ENCODE results near the gene DKK3.

DKK3 gene

DNA sequence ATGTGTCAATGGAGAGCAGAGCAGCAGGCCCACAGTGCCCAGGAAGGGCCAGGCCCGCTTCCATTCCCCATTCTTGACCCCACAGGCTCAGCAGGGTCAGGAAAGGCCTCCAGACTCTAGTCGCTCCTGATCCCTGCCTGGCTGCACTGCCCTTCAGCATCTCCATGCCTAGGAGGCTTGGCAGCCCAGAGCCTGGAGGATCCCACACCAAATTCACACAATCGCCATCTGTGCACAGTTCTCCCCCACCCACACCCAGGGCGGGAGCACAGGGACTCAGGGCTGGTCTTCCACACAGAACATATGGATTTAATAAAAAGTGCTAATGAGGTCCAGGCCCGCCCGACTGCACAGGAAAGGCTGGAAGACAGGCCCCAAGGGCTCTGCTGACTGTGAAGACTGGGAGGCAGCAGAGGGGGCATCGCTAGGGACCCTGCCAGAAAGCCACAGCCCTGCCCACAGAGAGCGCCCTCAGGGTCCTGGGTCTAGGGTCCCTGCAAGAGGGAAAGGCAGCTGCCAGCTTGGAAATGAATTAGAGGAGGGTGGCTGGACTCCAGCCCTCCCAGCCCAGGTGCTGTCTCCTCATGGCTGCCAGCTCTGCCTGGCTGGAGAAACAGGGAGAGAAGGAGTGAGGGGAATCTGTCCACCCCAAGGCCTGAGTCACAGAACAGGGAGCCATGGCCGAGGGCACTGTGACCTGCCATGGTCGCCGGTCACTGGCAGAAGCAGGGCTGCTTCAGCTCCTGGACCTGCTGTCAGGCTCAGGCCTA, 39.7 kb downstream of the DKK3 start:
- no peak for DNase-seq (ENCODE audit: low read depth in 1 of 2, low spot score in 1 of 2)

DNA sequence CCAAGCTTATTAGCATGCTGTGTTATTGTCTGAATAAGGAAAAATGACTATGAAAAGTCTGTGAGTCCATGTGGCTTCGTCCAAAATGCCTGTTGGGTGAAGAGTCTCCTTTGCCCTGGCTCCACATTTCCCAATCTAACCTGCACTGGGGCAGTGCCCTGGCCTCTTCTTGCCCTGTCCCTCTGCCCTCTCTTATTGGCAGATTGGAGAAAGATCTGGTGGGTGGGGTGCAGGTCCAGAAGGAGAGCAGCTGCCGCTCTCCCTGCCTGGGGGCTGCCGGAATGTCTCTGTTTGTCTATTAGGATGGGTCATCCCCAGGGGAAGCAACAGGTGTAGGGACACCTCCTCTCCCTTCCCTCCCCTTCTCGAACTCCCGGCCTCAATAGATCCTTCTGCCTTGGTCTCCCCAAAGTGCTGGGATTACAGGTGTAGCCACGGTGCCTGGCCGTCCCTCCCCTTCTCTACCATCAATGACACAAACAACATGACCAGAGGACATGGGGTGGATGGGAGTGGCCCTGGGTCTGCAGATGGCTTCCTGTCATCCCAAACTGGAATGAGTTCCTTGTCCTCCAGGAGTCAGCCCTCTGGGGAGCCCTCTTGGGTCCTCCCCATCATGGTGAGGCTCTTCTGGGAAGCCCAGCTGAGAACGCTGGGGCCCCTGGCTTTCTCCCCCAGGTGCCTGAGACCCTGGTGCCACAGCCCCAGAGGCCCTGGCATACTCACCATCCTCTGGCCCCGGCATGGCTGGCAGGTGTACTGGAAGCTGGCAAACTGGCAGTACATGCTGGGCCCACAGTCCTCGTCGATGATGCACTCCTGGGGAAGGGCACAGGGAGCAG, 40.5 kb downstream of the DKK3 start:
- DNase-seq (ENCODE audit: low read depth in 1 of 2, low spot score in 1 of 2), result no peak

DNA sequence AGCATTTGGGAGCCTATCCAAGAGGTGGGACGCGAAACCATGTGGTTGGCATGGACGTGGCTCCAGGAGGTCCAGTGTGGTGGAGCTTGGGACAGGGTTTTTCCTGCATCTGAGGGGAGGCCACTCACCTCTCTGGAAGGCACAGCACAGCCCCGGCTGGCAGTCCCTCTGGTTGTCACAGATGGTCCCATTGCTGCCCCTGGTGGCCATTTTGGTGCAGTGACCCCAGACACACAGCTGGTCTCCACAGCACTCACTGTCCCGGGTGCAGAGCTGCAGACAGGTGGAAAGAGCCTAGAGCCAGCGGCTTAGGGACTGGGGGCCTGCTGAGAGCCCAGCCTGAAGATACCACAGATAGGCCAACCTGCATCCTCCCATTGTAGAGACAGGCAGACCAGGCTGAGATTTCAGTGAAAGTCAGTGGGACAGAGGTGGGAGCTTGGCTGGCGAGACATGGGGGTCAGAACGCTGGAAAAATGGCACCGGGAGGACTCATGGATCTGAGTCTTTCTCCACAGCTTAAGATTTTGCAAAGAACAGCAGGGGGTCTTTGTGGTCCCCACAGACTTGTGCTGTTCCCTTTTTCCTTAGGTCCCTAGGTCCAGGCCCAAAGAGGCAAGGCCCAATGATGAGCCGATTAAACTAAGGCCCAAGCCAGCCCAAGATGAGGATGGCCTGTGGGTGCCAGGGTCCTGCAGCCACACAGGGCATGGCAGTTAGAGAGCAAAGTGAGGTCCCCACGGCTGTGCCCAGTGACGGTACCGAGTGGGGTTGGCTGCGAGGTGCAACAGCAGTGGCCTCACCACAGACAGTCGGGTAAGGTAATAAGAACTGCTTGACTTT, 41.4 kb downstream of the DKK3 start:
- peak; percentile 39 to 50 for DNase-seq (ENCODE audit: low read depth in 1 of 2, low spot score in 1 of 2)

DNA sequence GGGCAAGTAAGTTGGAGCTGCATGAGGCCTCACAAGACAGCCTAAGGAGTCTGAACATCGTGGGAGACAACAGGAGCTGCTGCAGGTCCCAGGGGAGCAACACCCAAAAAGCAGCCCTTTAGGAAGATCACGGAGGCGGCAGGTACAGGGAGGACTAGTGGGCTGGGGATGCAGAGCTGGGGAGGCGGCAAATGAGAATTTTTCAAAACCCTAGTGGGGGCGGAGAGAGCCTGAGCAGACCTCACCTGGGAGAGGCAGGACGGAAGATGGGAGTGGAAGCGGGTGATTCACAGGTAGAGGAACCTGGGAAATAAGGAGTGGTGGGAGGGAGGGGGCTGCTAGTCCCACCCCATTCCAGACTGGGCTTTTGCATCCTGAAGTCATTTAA, 42.1 kb downstream of the DKK3 start:
- no peak for DNase-seq (ENCODE audit: low read depth in 1 of 2, low spot score in 1 of 2)

DNA sequence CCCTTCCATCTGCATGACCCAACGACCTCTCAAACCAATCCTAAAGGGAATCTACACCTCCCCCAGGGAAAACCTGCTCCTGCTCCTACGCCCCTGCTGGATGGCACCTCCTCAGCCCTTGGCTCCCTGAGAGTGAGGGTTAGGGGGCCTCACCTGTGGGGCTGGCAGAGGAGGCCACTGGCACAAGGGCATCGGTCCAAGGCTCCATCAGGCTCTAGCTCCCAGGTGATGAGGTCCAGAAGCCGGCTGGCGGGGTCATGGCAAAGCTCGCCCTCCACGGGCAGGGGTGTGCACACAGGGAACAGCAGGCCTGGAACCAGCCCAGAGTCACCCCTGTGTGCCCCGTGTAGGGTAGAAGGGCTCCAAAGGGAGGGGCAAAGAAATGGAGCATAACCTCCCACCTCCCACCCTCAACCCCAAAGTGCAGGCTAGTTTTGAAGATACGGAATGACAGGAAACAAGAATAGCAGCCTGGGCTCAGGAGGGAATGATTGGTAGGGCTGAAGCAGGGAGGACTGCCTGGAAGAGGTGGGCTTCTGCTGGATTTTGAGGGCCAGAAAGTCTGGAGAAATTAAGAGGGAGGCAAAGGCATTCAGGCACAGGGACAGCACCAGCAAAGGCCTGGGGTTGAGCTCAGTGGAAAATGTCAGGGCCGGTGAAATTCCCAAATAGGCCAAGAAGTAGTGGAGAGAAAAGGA, 42.6 kb downstream of the DKK3 start:
- DNase-seq (ENCODE audit: low read depth in 1 of 2, low spot score in 1 of 2), result no peak

DNA sequence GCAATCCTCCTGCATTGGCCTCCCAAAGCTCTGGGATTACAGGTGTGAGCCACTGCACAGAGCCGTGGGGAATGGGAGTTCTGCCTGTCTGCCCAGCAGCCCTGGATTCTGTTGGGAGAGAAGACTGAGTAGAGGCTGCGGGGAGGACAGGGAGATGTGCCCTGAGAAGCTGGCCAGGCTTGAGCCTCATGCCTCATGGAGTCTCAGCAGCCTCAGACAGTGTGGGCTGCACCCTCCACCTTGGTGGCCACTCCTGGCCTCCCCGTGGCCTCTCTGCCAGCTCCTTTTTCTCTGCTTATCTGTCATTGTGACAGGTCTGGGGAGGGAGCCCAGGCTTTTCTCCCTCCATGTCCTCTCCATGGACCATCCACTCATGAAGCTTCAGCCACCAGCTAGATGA, 43.2 kb downstream of the DKK3 start:
- no peak for DNase-seq (ENCODE audit: low read depth in 1 of 2, low spot score in 1 of 2)

DNA sequence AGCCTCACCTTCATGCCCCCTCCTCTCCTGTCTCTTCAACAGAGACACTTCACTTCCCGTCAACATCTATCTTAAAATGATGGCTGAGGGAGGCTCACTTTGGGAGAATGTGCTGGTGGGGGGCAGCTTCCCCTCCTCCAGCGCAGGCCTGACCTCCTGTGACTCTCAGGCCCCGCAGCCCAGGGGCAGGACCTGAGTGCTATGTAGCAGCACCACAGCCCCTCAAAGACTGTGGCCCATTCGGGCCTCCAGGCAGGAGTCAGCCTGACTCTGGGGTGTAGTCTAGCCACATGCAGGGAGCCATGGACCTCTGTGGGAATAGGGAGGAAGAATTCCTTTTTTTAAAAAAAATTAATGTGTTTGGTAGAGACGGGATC, 43.7 kb downstream of the DKK3 start:
- DNase-seq (ENCODE audit: low read depth in 1 of 2, low spot score in 1 of 2), result no peak

DNA sequence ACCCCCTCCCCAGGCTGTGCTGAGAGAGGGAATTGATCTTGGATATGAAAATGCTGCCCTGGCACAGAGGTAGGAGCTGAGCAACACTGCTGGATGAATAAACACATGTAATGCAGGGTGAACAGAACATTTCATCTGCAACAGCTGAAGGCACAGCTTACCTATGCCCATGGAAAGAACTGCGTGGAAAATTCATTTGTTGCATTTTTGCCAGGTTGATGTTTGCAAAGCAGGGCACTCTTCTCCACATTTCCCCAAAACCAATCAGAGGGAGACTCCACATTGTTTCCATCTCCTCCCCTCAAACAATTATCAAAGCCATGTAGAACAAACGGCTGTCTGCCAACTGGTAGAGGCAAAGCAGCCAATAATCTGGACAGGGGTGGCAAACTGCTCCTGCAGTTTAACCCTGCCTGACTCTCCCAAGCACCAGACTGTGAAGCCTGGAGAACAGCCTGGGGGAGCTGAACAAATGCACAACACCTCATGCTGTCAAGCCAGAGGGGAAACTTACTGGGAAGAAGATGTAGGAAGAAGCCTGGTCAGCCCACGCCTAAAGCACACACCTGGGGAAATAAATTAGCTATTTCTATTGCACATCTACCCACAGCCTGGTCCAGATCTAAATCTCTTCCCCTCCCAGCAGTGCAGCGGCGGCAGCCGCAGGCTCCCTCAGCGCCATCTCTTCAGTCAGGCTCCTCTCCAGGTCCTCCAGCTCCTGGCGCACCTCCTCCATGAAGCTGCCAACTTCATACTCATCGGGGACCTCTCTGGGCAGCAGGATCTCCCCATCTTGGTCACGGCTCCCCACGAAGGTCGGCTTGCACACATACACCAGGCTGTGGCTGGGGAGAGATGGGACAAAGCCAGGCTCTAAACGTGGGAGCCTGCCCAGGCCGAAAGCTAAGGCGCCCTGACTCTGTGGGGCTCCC, 44.3 kb downstream of the DKK3 start:
- DNase-seq (ENCODE audit: low read depth in 1 of 2, low spot score in 1 of 2), result no peak

DNA sequence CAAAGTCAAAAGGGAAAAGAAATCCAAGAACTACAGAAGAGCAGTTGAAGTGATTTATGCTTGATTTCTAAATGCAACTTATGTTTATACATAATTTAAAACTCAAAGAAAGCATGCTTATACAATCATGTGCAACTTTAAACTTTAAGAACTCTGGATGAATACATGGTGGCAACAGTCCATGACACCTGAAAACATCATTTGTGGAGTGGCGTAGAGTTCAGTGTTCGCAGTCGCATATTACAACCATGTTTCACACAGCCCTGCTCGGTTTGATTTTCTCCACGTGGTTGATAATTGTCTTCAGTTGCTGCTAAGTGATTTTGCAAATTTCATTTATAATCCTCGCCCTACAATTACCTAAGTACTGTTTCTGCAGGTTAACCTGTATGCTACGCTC, 45.4 kb downstream of the DKK3 start:
- no peak for DNase-seq (ENCODE audit: low read depth in 1 of 2, low spot score in 1 of 2)

DNA sequence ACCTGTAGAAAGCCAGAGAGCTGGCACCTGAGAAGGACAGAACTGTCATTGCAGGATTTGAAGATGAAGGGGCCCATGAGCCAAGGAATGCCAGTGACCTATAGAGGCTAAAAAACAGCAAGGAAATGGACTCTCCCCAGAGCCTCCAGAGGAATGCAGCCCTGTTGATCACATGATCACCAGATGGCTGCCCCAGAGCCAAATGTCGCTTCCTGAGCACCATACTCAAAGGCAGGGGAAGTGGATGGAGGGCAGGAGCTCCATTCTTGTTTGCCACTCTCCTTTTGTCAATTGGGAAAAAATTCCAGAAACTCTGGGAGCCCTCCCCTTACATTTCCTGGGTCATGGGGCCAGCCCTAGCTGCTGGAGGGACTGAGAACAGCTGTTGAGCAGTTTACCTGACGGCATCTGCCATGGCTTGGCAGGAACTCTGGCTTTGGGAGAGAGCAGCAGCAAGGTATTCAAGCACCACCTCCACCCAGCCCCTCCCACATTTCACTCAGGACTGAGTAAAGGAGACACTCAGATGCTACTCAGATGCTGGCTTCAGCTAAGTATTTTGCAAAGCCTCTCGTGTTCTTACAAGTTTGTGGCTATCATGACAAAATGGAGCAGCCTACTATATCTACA, 46.9 kb downstream of the DKK3 start:
- DNase-seq (ENCODE audit: low read depth in 1 of 2, low spot score in 1 of 2), result no peak

DNA sequence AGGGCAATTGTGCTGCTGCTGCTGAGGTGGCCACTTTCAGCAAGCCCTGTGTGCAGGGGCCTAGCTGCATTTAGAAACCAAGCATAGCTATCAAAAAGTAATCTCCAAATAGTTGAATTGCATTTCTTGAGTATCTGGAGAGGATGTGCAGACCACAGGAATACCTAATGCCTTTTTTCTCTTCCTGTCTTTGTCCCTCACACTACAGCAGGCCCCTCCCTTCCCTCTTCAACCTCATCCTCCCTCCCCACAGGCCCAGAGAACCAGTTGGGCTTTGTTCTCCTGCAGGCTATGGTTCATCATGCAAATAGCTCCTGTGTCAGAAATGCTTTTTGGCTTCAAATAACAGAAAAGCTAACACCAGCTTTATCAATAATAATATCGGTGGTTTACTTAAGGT, 47.7 kb downstream of the DKK3 start:
- no peak for DNase-seq (ENCODE audit: low read depth in 1 of 2, low spot score in 1 of 2)

DNA sequence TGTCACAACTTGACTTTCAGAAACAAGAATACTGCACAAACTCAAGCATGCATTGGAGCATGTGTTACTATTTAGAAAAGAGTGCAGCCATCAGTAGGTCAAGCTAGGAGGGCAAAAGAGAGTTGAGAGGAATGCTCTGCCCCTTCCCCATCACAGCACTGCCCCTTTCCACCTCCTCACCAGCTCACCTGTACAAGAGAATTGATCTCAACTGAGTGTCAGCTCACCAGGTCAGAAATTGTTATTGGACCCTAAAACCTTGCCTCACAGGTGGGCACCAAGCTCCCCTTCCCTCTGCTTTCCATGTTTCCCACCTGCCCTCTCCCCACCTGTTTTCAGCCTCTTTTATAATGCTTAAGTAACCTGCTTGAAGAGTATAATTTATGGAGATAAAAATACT, 48.8 kb downstream of the DKK3 start:
- no peak for DNase-seq (ENCODE audit: low read depth in 1 of 2, low spot score in 1 of 2)

DNA sequence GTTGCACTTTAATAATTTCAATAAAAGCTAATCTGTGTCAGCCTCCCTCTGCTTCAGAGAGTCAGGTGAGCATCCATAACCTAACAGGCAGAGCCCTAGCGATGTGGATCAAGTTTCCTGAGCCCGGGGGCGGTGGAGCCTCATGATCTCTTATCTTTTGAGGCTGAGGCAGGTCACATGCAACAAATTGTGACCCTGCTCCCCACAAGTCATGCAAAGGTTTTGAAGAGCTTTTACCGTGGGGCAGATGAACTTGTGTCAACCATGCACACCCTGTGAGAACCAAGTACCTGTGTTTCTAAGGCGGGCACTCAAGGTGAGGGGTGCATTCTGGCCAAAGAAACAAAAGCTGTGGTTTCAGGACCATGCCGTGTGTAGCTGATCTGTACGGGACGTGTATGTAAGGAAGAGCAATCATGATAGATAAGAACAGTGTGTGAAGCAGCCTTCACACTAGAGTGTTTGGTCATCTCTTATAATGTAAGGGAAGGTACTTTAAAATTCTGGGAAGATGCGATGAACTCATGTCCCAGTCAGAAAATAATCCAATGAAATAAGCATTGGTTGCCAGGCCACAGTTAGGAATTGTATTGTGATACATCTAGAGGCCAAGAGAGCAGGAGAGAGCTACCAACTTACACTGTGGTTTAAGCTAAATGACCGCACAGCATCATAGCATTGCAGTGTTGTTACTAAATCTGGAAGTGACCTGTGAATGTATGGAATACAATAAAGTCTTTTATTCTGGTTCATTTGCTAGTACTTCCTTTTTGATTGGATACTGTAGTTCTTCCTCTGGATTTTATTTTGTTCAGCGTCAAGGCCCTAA, 49.8 kb downstream of the DKK3 start:
- no peak for DNase-seq (ENCODE audit: low read depth in 1 of 2, low spot score in 1 of 2)

DNA sequence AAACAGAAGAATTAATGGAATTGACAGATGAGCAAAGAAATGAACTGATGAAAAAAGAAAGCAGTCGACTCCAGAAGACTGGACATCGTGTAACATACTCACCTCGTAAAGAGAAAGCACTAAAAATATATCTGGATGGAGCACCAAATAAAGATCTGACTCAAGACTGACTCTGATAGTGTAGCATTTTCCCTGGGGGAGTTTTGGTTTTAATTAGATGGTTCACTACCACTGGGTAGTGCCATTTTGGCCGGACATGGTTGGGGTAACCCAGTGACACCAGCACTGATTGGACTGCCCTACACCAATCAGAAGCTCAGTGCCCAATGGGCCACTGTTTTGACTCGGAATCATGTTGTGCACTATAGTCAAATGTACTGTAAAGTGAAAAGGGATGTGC, 52.4 kb downstream of the DKK3 start:
- DNase-seq (ENCODE audit: low read depth in 1 of 2, low spot score in 1 of 2), result no peak

DNA sequence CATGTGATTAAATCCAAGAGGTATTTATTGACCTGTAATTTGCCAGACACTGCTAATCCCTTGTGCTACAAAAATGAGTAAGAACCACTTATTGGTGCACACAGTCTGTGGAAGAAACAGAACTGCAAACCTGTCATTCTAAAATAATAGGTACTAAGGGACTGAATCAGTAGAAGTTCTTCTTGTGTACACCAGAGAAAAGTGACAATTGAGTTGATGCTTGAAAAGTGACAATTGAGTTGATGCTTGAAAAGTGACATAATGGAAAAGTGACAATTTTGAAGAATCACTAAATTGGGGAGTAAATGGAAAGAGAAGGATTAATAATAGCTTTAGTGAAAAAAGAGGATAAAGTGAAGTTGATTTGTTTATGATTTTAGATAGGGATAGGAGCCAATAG, 56.4 kb downstream of the DKK3 start:
- DNase-seq (ENCODE audit: low read depth in 1 of 2, low spot score in 1 of 2), result no peak

DNA sequence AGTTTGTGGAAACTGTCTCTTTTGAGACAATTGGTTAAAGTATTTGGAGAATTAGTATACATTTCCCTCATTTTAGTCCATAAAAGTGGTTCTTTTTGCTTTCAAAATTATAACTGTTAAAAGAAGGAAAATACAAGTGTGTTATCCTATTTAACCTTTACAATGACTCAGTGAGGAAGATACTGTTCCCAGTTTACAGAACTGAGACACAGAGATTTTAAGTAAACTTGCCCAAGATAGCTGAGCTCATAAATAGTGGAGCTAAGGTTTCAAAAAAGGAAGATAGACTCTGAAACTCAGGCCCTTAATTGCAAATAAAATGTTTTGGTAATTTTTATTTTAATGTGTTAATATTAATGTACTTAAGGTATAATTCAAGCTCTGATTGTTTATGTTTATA, 58.9 kb downstream of the DKK3 start:
- no peak for DNase-seq (ENCODE audit: low read depth in 1 of 2, low spot score in 1 of 2)

DNA sequence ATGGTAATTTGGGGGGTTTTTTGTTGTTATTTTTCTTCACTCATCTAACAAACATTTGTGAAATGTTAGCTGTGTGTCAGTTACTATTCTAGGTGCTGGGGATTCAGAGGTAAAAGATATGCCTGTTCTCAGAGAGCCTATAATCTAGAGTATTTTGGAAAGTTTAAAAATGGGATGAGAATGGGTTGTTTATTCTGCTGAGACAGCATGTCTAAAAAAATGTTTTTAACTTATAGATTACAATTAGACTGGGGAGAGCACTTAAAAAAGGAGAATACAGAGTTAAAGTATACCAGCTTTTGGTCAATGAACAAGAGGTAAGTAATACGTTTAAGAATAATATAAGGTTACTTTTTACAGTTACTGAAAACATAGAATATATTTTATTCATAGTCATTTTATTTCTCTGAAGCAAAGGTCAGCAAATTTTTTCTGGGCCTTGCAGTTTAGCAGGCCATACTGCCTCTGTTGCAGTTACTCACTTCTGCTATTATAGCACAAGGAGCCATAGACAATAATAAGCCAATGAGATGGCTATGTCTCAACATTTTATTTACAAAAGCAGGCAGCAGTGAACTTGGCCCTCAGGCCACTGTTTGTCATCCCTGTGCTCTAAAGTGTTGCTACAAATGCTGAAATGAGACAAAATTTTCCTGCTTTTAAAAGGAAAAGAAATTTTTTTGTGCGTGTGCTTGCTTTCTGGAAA, 60.0 kb downstream of the DKK3 start:
- no peak for DNase-seq (ENCODE audit: low read depth in 1 of 2, low spot score in 1 of 2)

DNA sequence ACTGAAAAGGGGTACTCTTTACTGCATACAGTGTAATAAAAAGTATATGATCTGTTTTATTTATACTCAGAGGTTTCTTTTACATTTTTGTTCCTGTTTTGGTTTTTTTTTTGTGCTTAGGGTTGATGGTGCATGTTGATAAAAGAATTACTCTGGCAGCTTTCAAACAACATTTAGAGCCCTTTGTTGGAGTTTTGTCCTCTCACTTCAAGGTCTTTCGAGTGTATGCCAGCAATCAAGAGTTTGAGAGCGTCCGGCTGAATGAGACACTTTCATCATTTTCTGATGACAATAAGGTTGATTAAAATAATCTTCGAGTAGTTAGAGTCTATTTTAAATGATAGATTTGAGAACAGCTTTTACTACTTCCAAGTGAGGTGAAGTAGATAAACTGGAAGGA, 60.6 kb downstream of the DKK3 start:
- DNase-seq (ENCODE audit: low read depth in 1 of 2, low spot score in 1 of 2), result no peak
